Astrocyte (in vitro differentiated cells and primary cell): Measurements from ENCODE around the gene FARS2.

Experiments used
- EZH2 ChIP-seq: IDR thresholded peaks from 2 replicates; pipeline ENCODE4 v1.6.1; 2012; ENCODE audit warnings: mild to moderate bottlenecking, low read length, inconsistent platforms; ENCODE audit not compliant: insufficient read depth
- TF ChIP-seq, protein P1 (sequence below): IDR thresholded peaks from 2 replicates; pipeline ENCODE4 v1.5.1; 2011; ENCODE audit warnings: low read depth, mild to moderate bottlenecking, inconsistent platforms, low read length, moderate library complexity; ENCODE audit not compliant: insufficient read depth

DNA sequence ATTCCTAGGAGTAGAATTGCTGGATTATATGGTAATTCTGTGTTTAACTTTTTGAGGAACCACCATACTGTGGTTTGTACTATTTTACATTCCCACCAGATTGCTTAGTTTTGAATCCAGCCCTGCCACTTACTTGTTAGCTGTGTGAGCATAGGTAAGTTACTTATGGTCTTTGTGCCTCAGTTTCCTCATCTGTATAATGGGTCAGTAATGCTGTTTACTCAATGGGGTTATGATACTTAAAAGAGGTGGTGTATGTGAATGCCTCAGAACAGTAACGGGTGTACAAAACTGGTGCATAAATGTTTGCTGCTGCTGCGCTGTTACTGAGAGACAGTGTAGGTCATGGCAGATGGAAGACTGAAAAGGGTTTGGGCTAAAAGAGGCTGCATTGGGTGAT lies 506.2 kb downstream of the FARS2 start:
- TF ChIP-seq, protein P1, sequence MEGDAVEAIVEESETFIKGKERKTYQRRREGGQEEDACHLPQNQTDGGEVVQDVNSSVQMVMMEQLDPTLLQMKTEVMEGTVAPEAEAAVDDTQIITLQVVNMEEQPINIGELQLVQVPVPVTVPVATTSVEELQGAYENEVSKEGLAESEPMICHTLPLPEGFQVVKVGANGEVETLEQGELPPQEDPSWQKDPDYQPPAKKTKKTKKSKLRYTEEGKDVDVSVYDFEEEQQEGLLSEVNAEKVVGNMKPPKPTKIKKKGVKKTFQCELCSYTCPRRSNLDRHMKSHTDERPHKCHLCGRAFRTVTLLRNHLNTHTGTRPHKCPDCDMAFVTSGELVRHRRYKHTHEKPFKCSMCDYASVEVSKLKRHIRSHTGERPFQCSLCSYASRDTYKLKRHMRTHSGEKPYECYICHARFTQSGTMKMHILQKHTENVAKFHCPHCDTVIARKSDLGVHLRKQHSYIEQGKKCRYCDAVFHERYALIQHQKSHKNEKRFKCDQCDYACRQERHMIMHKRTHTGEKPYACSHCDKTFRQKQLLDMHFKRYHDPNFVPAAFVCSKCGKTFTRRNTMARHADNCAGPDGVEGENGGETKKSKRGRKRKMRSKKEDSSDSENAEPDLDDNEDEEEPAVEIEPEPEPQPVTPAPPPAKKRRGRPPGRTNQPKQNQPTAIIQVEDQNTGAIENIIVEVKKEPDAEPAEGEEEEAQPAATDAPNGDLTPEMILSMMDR: no peak
- no peak for TF ChIP-seq EZH2
